HG02973 (cell line): ENCODE data around the gene PEAK3.
"Not testable (repeated sequence)": the region's sequence is repeated elsewhere in the genome, so short reads cannot be mapped to it uniquely, and the experiment has no call there.

Experiments
- ATAC-seq: cut with Tn5 transposase; IDR thresholded peaks from one replicate; pipeline ENCODE4 v1.9.1; 2021; ENCODE audit warnings: moderate library complexity; ENCODE audit not compliant: unreplicated experiment

Gene PEAK3

GRCh38 chr19:2289714-2290435, 7.9 kb upstream of the PEAK3 start:
- ATAC-seq: no peak

GRCh38 chr19:2288818-2289713, 7.1 kb upstream of the PEAK3 start:
- ATAC-seq: no peak

GRCh38 chr19:2288338-2288817, 6.4 kb upstream of the PEAK3 start:
- no peak for ATAC-seq

GRCh38 chr19:2287585-2288337, 5.8 kb upstream of the PEAK3 start:
- no peak for ATAC-seq

- no peak for ATAC-seq
Observed at GRCh38 chr19:2286402-2287140, 4.6 kb upstream of the PEAK3 start.

- no peak for ATAC-seq
Observed at GRCh38 chr19:2283835-2284507, 2.0 kb upstream of the PEAK3 start.

- ATAC-seq: no peak
Observed at GRCh38 chr19:2282862-2283237, 875 bp upstream of the PEAK3 start.

GRCh38 chr19:2281265-2282061, 512 bp downstream of the PEAK3 start:
- not testable (repeated sequence) for ATAC-seq

GRCh38 chr19:2280633-2281264, 1.2 kb downstream of the PEAK3 start:
- no peak for ATAC-seq

- no peak for ATAC-seq
Observed at GRCh38 chr19:2278459-2279158, 3.4 kb downstream of the PEAK3 start.

GRCh38 chr19:2277138-2277537, 4.8 kb downstream of the PEAK3 start:
- no peak for ATAC-seq

- ATAC-seq: no peak
Observed at GRCh38 chr19:2276429-2276986, 5.5 kb downstream of the PEAK3 start.

- ATAC-seq: no peak
Observed at GRCh38 chr19:2275588-2276428, 6.2 kb downstream of the PEAK3 start.

GRCh38 chr19:2274931-2275535, 6.9 kb downstream of the PEAK3 start:
- no peak for ATAC-seq

GRCh38 chr19:2274185-2274711, 7.7 kb downstream of the PEAK3 start:
- no peak for ATAC-seq
